ENCODE data around the gene MGAT5.
"Not testable (repeated sequence)": the region's sequence is repeated elsewhere in the genome, so short reads cannot be mapped to it uniquely, and the experiment has no call there.

Gene MGAT5

GRCh38 chr2:134284119-134284670 is 30.3 kb downstream of the MGAT5 start:
- H3K27ac ChIP-seq, result no peak overlapping the region
- TF ChIP-seq ZFX (IDR thresholded peaks at IDR 0.05) (no peak), CTCF (conservative IDR thresholded peaks at IDR 0.05) (no peak)

- TF ChIP-seq CTCF (conservative IDR thresholded peaks at IDR 0.05) (no peak), ZFX (IDR thresholded peaks at IDR 0.05) (no peak)
- no peak overlapping the region for H3K27ac ChIP-seq
Observed at GRCh38 chr2:134287323-134287722, 33.5 kb downstream of the MGAT5 start.

GRCh38 chr2:134288814-134289213 is 34.9 kb downstream of the MGAT5 start:
- no peak for TF ChIP-seq CTCF (conservative IDR thresholded peaks at IDR 0.05)
- TF ChIP-seq ZFX (IDR thresholded peaks at IDR 0.05), result no peak
- H3K27ac ChIP-seq, result no peak overlapping the region

GRCh38 chr2:134289225-134289624 is 35.4 kb downstream of the MGAT5 start:
- H3K27ac ChIP-seq, result no peak overlapping the region
- TF ChIP-seq CTCF (conservative IDR thresholded peaks at IDR 0.05), result no peak
- TF ChIP-seq ZFX (IDR thresholded peaks at IDR 0.05), result no peak

GRCh38 chr2:134290358-134290757 is 36.5 kb downstream of the MGAT5 start:
- no peak overlapping the region for H3K27ac ChIP-seq
- no peak for TF ChIP-seq CTCF (conservative IDR thresholded peaks at IDR 0.05)
- TF ChIP-seq ZFX (IDR thresholded peaks at IDR 0.05), result no peak

- no peak for TF ChIP-seq ZFX (IDR thresholded peaks at IDR 0.05)
- no peak for TF ChIP-seq CTCF (conservative IDR thresholded peaks at IDR 0.05)
- H3K27ac ChIP-seq, result no peak overlapping the region
Observed at GRCh38 chr2:134292514-134292913, 38.6 kb downstream of the MGAT5 start.

- TF ChIP-seq ZFX (IDR thresholded peaks at IDR 0.05) (no peak), CTCF (conservative IDR thresholded peaks at IDR 0.05) (no peak)
- H3K27ac ChIP-seq, result no peak overlapping the region
Observed at GRCh38 chr2:134293719-134294537, 40.1 kb downstream of the MGAT5 start.

GRCh38 chr2:134294598-134294997 is 40.7 kb downstream of the MGAT5 start:
- H3K27ac ChIP-seq, result not testable (repeated sequence)
